GM23338 (cell line): ENCODE measurements around the gene GABPA. TPM values are rescaled to one million over a fixed set of nuclear protein-coding genes. Genes with fewer than 3 reads are reported as not detected.

ENCODE experiments used
- ATAC-seq: fragments of 200-7000 bp; cut with Tn5 transposase; 3 replicates; pipeline ENCODE4 v1.9.1; 2020
- DNase-seq: peaks from one replicate; pipeline ENCODE4 v3.0.0-alpha.2; 2015; ENCODE audit warnings: low spot score
- H2AFZ ChIP-seq: fragments of 200-600 bp; sonication (generic); 2 replicates; pipeline ENCODE4 v1.8.0; 2016; ENCODE audit warnings: antibody characterized with exemption, mild to moderate bottlenecking, moderate library complexity
- H3F3A ChIP-seq: fragments of 200-600 bp; sonication (generic); replicated peaks from 2 replicates; pipeline ENCODE4 v1.8.0; 2017; ENCODE audit warnings: antibody characterized with exemption, mixed run types, low read depth
- H3K27ac ChIP-seq: fragments of 200-600 bp; sonication (generic); 2 replicates; pipeline ENCODE4 v1.6.1; 2016; ENCODE audit warnings: low read depth
- H3K27me3 ChIP-seq: fragments of 200-600 bp; sonication (generic); 2 replicates; pipeline ENCODE4 v1.8.0; 2016; ENCODE audit warnings: mild to moderate bottlenecking, mixed run types, moderate library complexity; ENCODE audit not compliant: insufficient read depth
- H3K36me3 ChIP-seq: fragments of 200-600 bp; sonication (generic); 2 replicates; pipeline ENCODE4 v1.8.0; 2016; ENCODE audit warnings: mild to moderate bottlenecking; ENCODE audit not compliant: insufficient read depth
- H3K4me1 ChIP-seq: fragments of 200-600 bp; sonication (generic); 2 replicates; pipeline ENCODE4 v1.8.0; 2016; ENCODE audit warnings: mild to moderate bottlenecking, moderate library complexity; ENCODE audit not compliant: insufficient read depth
- H3K4me2 ChIP-seq: fragments of 200-600 bp; sonication (generic); 2 replicates; pipeline ENCODE4 v1.7.1; 2017; ENCODE audit warnings: mixed run types
- H3K4me3 ChIP-seq: fragments of 200-600 bp; sonication (generic); 2 replicates; pipeline ENCODE4 v1.6.1; 2016; ENCODE audit warnings: mixed run types
- H3K79me2 ChIP-seq: fragments of 200-600 bp; sonication (generic); replicated peaks from 2 replicates; pipeline ENCODE4 v1.8.0; 2017; ENCODE audit warnings: mild to moderate bottlenecking; ENCODE audit not compliant: insufficient read depth
- H3K9me2 ChIP-seq: fragments of 200-600 bp; sonication (generic); 2 replicates; pipeline ENCODE4 v1.8.0; 2017; ENCODE audit not compliant: insufficient read depth
- H4K20me1 ChIP-seq: fragments of 200-600 bp; sonication (generic); replicated peaks from 2 replicates; pipeline ENCODE4 v1.8.0; 2017; ENCODE audit warnings: mild to moderate bottlenecking; ENCODE audit not compliant: insufficient read depth
- H3K27ac Mint-ChIP-seq: 2 replicates; pipeline ENCODE4 v1.8.0; 2020; ENCODE audit warnings: inconsistent platforms, mild to moderate bottlenecking, moderate library complexity, mixed read lengths
- H3K27me3 Mint-ChIP-seq: 3 replicates; pipeline ENCODE4 v1.8.0; 2022; ENCODE audit warnings: low read depth, mild to moderate bottlenecking, moderate library complexity, mixed read lengths, inconsistent platforms; ENCODE audit not compliant: insufficient read depth, poor library complexity
- H3K36me3 Mint-ChIP-seq: 3 replicates; pipeline ENCODE4 v1.8.0; 2021; ENCODE audit warnings: low read depth, mild to moderate bottlenecking, inconsistent platforms, moderate library complexity, mixed read lengths
- H3K4me1 Mint-ChIP-seq: 3 replicates; pipeline ENCODE4 v1.8.0; 2020; ENCODE audit warnings: mild to moderate bottlenecking, inconsistent platforms, mixed read lengths
- H3K4me3 Mint-ChIP-seq: 3 replicates; pipeline ENCODE4 v1.8.0; 2021; ENCODE audit warnings: moderate library complexity, mild to moderate bottlenecking, inconsistent platforms, mixed read lengths
- H3K9me3 Mint-ChIP-seq: 3 replicates; pipeline ENCODE4 v1.8.0; 2020; ENCODE audit warnings: moderate library complexity, mild to moderate bottlenecking, inconsistent platforms, mixed read lengths
- ETS1 ChIP-seq: IDR thresholded peaks from 2 replicates; pipeline ENCODE4 v1.6.1; 2016; ENCODE audit warnings: antibody characterized with exemption
- EZH2 ChIP-seq: fragments of 200-600 bp; sonication (generic); IDR thresholded peaks from one replicate; pipeline ENCODE4 v1.8.0; 2017; ENCODE audit warnings: antibody characterized with exemption, mild to moderate bottlenecking, low read depth; ENCODE audit not compliant: unreplicated experiment
- REST ChIP-seq: IDR thresholded peaks from one replicate; pipeline ENCODE4 v1.6.1; 2018; ENCODE audit warnings: antibody characterized with exemption; ENCODE audit not compliant: unreplicated experiment
- ZNF331 ChIP-seq: fragments of 250-450 bp; sonication (Bioruptor Pico); IDR thresholded peaks from 2 replicates; pipeline ENCODE4 v1.5.0; 2020; ENCODE audit warnings: low read depth, mild to moderate bottlenecking, moderate library complexity
- polyA plus RNA-seq: library from polyadenylated mRNA; unstranded; fragments of >200 nt; fragmentation: Nextera tagmentation; extraction: Ambion mirVana; gene quantifications from 2 replicates; pipeline ENCODE4 v1.2.1, GENCODE V29; 2016
- total RNA-seq: library from RNA; depleted of rRNA; stranded (reverse); fragments of >200 nt; shearing (Covaris generic); gene quantifications from 2 replicates; pipeline ENCODE4 v1.2.3, GENCODE V29; 2014
- TF ChIP-seq, protein P1 (sequence below): fragments of 250-450 bp; sonication (Bioruptor Pico); IDR thresholded peaks from 2 replicates; pipeline ENCODE4 v1.5.0; 2020; ENCODE audit warnings: mild to moderate bottlenecking, moderate library complexity

The GABPA gene
- total and polyA plus RNA-seq, 2 experiments from 2014 or later: 8.5 to 28.6 TPM

DNA sequence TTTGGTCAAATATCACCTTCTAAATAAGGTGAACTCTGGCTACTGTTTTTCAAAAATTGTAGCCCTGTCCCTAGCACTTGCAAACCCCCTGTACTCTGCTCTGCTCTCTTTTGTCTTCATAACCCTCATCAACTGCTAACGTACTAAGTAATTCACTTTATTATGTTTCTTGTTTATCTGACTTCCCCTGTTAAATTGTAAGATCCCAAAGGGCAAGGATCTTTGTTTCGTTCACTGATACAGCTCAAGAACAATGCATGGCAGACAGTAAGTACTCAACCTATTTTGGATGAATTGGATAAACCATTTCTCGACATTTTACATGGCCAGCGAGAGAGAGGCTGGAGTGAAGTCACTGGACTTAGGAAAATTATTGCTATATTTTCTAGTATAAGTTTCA is 47.0 kb upstream of the GABPA start:
- Mint-ChIP-seq H3K4me3 (no peak overlapping the region), H3K4me1 (peaks cover 3% of the 10 kb centered on the region; the same call in 1 of the 3 replicates)
- TF ChIP-seq ETS1 (no peak), REST (no peak), EZH2 (no peak), ZNF331 (CRISPR knock-in tag) (no peak)
- TF ChIP-seq, protein P1, sequence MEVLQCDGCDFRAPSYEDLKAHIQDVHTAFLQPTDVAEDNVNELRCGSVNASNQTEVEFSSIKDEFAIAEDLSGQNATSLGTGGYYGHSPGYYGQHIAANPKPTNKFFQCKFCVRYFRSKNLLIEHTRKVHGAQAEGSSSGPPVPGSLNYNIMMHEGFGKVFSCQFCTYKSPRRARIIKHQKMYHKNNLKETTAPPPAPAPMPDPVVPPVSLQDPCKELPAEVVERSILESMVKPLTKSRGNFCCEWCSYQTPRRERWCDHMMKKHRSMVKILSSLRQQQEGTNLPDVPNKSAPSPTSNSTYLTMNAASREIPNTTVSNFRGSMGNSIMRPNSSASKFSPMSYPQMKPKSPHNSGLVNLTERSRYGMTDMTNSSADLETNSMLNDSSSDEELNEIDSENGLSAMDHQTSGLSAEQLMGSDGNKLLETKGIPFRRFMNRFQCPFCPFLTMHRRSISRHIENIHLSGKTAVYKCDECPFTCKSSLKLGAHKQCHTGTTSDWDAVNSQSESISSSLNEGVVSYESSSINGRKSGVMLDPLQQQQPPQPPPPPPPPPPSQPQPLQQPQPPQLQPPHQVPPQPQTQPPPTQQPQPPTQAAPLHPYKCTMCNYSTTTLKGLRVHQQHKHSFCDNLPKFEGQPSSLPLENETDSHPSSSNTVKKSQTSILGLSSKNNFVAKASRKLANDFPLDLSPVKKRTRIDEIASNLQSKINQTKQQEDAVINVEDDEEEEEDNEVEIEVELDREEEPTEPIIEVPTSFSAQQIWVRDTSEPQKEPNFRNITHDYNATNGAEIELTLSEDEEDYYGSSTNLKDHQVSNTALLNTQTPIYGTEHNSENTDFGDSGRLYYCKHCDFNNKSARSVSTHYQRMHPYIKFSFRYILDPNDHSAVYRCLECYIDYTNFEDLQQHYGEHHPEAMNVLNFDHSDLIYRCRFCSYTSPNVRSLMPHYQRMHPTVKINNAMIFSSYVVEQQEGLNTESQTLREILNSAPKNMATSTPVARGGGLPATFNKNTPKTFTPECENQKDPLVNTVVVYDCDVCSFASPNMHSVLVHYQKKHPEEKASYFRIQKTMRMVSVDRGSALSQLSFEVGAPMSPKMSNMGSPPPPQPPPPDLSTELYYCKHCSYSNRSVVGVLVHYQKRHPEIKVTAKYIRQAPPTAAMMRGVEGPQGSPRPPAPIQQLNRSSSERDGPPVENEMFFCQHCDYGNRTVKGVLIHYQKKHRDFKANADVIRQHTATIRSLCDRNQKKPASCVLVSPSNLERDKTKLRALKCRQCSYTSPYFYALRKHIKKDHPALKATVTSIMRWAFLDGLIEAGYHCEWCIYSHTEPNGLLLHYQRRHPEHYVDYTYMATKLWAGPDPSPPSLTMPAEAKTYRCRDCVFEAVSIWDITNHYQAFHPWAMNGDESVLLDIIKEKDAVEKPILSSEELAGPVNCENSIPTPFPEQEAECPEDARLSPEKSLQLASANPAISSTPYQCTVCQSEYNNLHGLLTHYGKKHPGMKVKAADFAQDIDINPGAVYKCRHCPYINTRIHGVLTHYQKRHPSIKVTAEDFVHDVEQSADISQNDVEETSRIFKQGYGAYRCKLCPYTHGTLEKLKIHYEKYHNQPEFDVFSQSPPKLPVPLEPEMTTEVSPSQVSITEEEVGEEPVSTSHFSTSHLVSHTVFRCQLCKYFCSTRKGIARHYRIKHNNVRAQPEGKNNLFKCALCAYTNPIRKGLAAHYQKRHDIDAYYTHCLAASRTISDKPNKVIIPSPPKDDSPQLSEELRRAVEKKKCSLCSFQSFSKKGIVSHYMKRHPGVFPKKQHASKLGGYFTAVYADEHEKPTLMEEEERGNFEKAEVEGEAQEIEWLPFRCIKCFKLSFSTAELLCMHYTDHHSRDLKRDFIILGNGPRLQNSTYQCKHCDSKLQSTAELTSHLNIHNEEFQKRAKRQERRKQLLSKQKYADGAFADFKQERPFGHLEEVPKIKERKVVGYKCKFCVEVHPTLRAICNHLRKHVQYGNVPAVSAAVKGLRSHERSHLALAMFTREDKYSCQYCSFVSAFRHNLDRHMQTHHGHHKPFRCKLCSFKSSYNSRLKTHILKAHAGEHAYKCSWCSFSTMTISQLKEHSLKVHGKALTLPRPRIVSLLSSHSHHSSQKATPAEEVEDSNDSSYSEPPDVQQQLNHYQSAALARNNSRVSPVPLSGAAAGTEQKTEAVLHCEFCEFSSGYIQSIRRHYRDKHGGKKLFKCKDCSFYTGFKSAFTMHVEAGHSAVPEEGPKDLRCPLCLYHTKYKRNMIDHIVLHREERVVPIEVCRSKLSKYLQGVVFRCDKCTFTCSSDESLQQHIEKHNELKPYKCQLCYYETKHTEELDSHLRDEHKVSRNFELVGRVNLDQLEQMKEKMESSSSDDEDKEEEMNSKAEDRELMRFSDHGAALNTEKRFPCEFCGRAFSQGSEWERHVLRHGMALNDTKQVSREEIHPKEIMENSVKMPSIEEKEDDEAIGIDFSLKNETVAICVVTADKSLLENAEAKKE (CRISPR knock-in tag): no peak

More for the DNA sequence above, 47.0 kb upstream of the GABPA start:
- no peak overlapping the region for H3K4me2 ChIP-seq
- Mint-ChIP-seq H3K36me3 (no peaks in the 10 kb centered on the region), H3K27ac (no peak overlapping the region), H3K9me3 (no peaks in the 10 kb centered on the region), H3K27me3 (peaks cover 2% of the 10 kb centered on the region)
- no peak overlapping the region for H3K27ac ChIP-seq
- H3K4me3 ChIP-seq: no peak overlapping the region
- no peak overlapping the region for H2AFZ ChIP-seq
- no peak for DNase-seq
- H3K36me3 ChIP-seq: no peaks in the 10 kb centered on the region
- H3K9me2 ChIP-seq: no peaks in the 10 kb centered on the region
- H3F3A ChIP-seq: no peaks in the 10 kb centered on the region
- no peaks in the 10 kb centered on the region for H3K4me1 ChIP-seq
- H3K27me3 ChIP-seq: no peaks in the 10 kb centered on the region
- H4K20me1 ChIP-seq: no peaks in the 10 kb centered on the region
- no peak for ATAC-seq
- H3K79me2 ChIP-seq: no peaks in the 10 kb centered on the region
